ENCODE results near the gene EIF4E1B.

GRCh38 chr5:176680226-176680563 lies 49.7 kb downstream of the EIF4E1B start:
- TF ChIP-seq CTCF (conservative IDR thresholded peaks at IDR 0.05; ENCODE audit: low read length) (no peak), EZH2phosphoT487 (IDR thresholded peaks at IDR 0.05; ENCODE audit: borderline replicate concordance) (no peak)

Measured in Loucy (cell line).